Mammary epithelial cell (primary cell): ENCODE data around the gene KRTAP9-1.

Experiments used
- CTCF ChIP-seq, 2 donors: IDR thresholded peaks in 1 of 2; conservative IDR thresholded peaks in 1 of 2; 2 replicates each; pipeline ENCODE4 v1.5.1; 2011 to 2012; ENCODE audit warnings: inconsistent platforms in 2 of 2, low read length in 2 of 2, mild to moderate bottlenecking in 2 of 2, control low read depth in 1 of 2, low read depth in 1 of 2; ENCODE audit not compliant: insufficient read depth in 1 of 2; ENCODE audit errors: extremely low read depth in 1 of 2
- EZH2 ChIP-seq: IDR thresholded peaks from 2 replicates; pipeline ENCODE4 v1.6.1; 2012; ENCODE audit warnings: low read length, inconsistent platforms, borderline replicate concordance

- TF ChIP-seq CTCF (conservative IDR thresholded peaks at IDR 0.05 in 1 of 2, IDR thresholded peaks at IDR 0.05 in 1 of 2; ENCODE audit: extremely low read depth in 1 of 2, insufficient read depth in 1 of 2, low read depth in 1 of 2, low read length in 2 of 2) = no peak
- TF ChIP-seq EZH2 = no peak
Measured at GRCh38 chr17:41185001-41185400, 4.7 kb upstream of the KRTAP9-1 start.
